Forelimb muscle (tissue), 1 donor: ENCODE results near the gene ODF2L. TPM values are rescaled to one million over a fixed set of nuclear protein-coding genes. Genes with fewer than 3 reads are reported as not detected.
"Not testable (repeated sequence)": the region's sequence is repeated elsewhere in the genome, so short reads cannot be mapped to it uniquely, and the experiment has no call there.

Experiments
- DNase-seq: peaks from one replicate; pipeline ENCODE4 v3.0.0-alpha.2; 2013; ENCODE audit warnings: low read depth
- polyA plus RNA-seq: library from polyadenylated mRNA; unstranded; fragments of 120-200 nt; gene quantifications from one replicate; pipeline ENCODE4 v1.2.1, GENCODE V29; 2013; ENCODE audit not compliant: insufficient read length

Gene ODF2L
- polyA plus RNA-seq, 1 donor, result 18.9 TPM

DNA sequence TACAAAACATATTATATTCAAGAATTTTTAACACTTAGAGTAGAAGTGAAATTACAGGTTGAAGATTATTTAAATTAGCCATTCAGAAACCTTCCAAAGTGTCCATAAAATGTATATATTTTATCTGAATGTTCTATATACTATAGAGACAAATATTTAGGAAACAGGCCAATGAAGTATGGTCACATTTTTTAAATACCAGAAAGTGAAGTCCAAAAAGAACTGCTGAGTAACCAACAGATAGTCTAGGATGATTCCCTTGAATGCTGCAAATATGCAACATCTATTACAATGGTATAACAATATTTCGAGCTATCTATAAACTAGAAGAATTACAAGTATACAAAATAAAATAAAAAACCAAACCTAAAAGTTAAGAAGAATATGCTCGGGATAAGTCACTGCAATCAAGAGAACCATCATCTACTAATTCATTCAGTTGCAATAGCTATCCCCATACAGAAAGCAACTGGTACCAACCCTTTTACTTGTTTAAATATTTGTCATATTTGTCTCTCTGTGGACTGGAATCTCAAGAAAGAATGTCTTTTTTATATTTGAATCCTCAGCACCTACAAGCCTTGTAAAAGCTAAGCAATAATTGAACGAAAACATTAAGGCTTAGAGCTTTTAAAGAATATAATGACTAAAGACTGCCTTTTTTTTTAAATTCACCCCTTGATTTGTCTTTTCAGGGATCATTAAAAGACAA lies 8.1 kb downstream of the ODF2L start:
- no peak for DNase-seq

DNA sequence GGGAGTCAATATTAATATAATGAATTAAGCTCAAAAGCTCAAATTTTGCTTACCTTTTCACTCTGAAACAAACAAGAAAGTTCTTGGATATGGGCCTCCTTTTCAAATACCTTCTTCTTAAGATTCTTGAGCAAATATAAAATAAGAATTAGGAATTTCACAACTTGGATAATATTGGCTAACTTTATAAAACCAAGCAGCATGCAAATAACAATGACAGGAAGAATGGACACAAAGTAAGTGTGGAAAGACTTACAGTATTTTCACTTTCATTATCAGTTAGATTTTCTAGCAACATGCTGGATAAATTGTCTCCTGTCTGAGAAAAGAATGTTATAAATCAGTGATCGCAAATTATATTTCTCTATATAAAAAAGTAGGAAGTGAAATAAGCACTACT lies 13.2 kb downstream of the ODF2L start:
- DNase-seq, result no peak

DNA sequence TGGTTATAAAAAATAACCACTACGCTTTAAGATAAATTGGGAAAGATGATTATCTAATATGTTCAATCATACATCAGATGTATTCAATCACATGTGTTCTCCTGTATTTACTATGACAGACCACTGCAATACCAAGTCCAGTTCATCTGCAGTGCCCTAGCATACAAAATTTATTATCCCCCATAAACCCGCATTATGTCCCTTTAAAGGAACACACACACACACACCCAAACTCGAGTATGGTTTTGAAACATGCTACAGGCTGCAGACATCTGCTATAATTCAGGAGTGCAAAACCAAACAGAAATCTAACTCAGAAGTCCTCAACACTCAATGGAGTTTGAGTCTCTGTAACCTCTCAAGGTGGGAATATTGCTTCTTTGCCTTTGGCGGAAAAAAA lies 14.9 kb downstream of the ODF2L start:
- no peak for DNase-seq

GRCh38 chr1:86380257-86380861 lies 15.8 kb downstream of the ODF2L start:
- DNase-seq, result peak; percentile 63

GRCh38 chr1:86378813-86379212 lies 17.3 kb downstream of the ODF2L start:
- no peak for DNase-seq

DNA sequence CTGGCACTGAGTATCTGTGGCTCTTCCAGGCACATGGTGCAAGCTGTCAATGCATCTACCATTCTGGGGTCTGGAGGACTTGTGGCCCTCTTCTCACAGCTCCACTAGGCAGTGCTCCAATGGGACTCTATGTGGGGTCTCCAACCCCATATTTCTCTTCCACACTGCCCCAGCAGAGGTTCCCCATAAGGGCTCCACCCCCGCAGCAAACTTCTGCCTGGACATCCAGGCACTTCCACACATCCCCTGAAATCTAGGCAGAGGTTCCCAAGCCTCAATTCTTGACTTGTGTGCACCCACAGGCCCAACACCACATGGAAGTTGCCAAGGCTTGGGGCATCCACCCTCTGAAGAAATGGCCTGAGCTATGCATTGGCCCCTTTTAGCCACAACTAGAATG lies 18.8 kb downstream of the ODF2L start:
- no peak for DNase-seq

DNA sequence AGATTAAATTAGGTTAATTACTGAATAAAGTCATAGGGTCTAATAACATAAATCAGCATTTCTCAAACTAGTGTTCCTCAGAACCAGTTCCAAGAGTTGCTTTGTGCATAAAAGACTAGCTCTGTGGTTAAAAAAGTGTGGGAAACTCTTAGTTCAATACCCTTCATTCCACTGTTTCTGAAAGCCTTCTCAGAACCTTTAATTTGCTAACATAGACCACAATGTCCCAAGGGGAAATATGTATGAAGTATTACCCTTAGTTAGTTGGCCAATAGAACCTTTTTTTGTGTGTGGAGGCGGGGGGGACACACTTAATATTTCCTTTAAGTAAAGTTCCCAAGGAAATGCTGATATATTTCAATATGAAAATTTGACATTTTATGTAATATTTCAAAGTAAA lies 20.4 kb downstream of the ODF2L start:
- DNase-seq, result no peak

DNA sequence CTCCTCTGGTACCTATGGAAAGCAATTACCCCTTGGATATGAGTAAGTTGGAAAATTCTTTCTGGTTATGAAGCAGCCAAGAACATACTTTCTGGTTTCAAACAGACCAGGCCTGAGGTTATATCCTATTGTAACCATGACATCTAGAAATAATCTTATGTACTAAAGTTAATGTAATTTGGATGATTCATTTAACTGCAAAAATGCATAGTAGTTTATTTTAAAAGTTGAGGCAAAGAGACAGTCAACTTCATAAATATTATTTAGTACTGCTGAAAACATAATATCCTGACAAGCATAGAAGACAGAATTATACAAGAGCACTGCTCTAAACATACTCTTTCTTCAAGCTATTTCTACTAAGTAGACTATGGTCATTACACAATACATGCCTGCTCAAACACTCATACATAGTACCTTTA lies 25.5 kb downstream of the ODF2L start:
- DNase-seq, result no peak

DNA sequence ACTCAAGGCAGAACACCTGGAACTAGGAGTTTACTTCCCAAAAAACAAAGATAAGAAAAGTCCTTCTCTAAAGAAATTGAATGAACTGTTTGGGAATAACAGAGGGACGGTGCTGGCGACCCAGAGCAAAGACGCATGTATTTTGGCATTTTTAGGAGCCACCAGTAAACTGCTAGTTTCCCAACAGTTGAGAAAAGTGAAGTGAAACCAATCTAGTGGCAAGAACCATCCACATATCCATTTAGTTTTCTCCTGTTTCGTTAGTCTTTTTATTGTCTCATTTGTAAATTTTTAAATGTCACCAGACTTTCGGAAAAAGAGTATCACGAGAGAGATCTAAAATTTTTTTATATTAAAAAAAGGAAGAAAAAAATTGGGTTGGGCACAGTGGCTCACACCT lies 30.2 kb downstream of the ODF2L start:
- DNase-seq, result no peak

DNA sequence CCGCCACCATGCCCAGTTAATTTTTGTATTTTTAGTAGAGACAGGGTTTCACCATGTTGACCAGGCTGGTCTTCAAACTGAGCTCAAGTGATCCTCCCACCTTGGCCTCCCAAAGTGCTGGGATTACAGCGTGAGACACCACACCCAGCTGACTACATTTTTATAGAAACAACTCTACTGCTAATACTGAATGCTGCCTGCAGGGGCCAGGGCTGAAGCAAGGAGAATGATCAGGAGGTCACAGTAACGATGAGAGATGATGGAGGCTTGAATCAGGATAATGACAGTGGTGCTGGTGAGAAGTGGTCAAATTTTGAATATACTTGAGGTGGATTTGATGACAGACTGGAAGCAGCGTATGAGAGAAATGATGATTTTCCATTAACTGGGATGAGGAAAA lies 33.3 kb downstream of the ODF2L start:
- no peak for DNase-seq

- DNase-seq, result no peak
Observed at GRCh38 chr1:86357796-86358195, 38.3 kb downstream of the ODF2L start.

GRCh38 chr1:86356247-86356646 lies 39.9 kb downstream of the ODF2L start:
- no peak for DNase-seq

- no peak for DNase-seq
Observed at GRCh38 chr1:86352086-86352485, 44.0 kb downstream of the ODF2L start.

DNA sequence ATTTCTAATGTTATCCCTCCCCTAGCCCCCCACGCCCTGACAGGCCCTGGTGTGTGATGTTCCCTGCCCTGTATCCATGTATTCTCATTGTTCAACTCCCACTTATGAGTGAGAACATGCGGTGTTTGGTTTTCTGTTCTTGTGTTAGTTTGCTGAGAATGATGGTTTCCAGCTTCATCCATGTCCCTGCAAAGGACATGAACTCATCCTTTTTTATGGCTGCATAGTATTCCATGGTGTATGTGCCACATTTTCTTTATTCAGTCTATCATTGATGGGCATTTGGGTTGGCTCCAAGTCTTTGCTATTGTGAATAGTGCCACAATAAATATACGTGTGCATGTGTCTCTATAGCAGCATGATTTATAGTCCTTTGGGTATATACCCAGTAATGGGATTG lies 45.9 kb downstream of the ODF2L start:
- DNase-seq, result not testable (repeated sequence)

DNA sequence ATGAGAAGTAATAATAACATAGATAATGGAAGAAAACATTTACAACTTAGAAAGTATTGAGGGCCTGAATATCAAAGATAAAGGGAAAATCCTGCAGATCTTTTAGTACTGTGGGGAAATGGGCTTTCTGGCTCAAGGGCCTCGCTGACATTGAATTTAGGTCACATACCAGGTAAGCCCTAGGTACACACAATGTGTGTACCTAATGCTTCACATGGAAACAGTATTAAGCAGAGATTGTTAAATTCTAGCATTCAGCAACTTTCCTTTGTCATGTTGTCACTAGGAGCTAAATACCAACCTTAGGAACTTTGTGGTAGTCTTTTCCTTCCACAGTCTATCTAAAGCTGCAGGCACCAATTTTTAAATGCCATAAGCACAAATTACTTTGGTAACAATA lies 49.7 kb downstream of the ODF2L start:
- DNase-seq, result no peak

DNA sequence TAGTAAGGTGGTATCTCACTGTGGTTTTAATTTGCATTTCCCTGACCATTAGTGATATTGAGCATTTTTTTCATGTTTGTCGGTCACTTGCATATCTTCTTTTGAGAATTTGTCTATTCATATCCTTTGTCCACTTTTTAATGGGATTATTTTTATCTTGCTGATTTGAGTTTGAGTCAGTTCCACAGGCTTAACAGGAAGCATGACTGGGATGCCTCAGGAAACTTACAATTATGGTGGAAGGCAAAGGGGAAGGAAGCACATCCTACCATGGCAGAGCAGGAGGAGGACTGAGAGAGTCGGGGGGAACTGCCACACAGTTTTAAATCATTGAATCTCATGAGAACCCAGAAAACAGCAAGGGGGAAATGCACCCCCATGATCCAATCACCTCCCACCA lies 51.1 kb downstream of the ODF2L start:
- no peak for DNase-seq

DNA sequence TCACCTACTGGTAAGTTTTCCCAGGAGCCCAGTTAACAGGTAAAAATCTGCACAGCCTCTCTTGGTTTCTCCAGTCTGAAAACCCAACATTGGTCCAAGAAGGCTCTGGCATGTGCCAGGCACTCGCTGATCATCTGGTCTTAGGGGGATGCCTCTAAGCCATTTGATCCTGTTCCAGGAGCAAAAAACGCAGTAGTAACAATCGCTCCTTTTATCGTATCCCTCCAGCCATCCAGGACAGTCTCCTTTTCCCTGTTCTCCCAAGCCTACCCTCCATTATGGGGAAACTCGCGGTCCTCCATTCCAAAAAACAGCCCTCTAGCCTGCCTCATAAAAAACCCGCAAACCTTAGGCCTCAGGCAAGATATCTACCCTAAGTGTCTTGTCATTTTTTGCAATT lies 56.2 kb downstream of the ODF2L start:
- DNase-seq, result no peak

DNA sequence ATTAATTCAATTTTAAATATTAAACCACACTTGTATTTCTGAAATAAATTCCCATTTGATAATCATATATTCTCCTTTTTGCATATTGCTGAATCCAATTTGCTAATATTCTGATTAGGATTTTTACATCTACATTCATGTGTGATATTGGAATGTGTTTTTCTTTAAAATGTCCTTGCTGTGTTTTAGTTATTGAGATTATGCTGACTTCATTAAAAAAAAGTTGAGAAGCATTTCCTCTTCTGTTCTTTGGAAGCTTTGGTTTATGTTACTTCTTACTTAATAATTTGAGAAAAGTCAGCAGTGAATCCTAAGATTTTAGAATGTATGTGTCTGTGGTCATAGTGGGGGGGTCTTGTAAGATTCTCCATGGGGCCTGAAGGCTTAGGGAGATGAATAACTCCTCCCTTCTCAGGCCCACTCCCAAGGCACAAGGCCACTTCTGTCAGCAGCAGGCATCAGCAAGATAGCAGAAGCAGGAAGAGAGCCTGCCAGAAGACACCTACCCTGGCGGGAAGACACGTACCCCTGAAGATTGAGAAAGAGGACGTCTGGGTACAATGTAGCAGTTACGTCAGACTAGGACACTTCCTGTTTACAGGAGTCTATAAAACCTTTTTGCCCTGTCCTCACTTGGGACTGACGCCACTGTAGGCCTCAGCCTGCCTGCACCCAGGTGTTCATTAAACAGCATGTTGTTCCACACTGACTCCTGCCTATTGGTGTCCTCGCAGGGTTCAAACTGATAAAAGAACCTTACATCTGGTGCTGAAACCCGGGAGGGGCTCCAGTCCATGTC lies 56.9 kb downstream of the ODF2L start:
- DNase-seq, result no peak

DNA sequence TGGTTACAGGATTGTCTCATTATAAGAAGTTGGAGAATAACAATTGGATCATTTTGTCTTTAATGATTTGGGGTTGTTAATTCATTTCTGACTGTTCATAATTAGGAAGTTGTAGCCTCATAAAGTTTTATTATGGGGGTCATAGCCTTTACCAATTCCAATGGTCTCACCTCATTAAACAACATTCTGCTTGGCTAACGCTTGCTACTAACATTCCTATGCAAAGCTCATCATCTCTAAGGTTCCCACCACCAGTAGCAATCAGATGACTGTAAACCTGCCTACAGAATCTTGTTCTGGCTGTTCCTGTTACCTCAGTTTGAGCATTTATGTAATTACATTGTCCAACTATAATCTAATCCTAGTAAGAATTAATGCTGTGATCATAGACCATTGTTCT lies 60.2 kb downstream of the ODF2L start:
- DNase-seq, result no peak

DNA sequence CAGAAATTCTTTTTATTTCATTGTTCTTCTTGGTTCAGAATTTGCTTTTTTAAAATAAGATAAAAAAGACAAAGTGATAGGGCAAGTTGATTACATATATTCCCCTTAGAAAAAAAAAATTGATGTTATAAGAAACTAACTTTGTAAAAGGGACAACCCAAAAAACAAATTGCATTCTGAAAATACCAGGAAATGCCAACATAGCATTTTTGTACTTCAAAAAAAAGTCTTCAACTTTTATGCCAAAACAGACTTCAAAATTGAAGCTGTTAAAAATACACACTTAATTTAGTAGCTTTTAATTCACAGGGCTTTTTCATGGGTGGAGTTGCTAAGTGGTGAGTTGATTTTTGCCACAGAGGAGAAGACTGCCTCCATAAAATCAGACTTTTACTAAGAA lies 70.9 kb downstream of the ODF2L start:
- no peak for DNase-seq

GRCh38 chr1:86324130-86324822 lies 71.8 kb downstream of the ODF2L start:
- DNase-seq, result no peak

DNA sequence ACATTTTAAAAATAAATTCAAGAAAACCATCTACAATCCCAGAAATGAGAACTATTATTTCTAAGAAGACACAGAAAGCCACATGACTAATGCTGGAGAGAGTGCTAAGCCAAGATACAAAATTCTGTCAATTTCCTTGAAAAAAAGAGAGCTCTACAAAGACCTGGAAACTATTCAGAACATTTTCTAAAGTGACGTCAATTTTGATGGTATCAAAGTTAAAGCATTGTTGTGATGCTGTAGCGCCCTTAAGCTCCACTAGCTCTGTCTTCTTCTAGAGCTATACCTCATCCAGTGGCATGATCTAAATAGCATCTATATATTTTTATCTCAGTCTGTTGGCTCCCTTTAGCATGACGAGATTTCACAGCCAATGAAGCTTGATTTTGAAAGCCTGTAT lies 73.9 kb downstream of the ODF2L start:
- no peak for DNase-seq
